LNCaP clone FGC (cell line): ENCODE measurements around the gene FOLR1.

Experiments used
- DNase-seq: peaks from one replicate; pipeline ENCODE4 v3.0.0-alpha.2; 2011; ENCODE audit warnings: low read depth
- H3K4me3 ChIP-seq: 2 replicates; pipeline ENCODE4 v1.5.1; 2011; ENCODE audit warnings: mild to moderate bottlenecking, low read depth, low read length, control low read depth
- CTCF ChIP-seq: IDR thresholded peaks from 2 replicates; pipeline ENCODE4 v1.5.1; 2012; ENCODE audit warnings: mild to moderate bottlenecking; ENCODE audit not compliant: control insufficient read depth, insufficient read depth; ENCODE audit errors: extremely low read depth

FOLR1 gene

GRCh38 chr11:72243173-72244059 lies 51.5 kb downstream of the FOLR1 start:
- DNase-seq = no peak
- no peak for TF ChIP-seq CTCF
- H3K4me3 ChIP-seq = no peak overlapping the region

- no peak for TF ChIP-seq CTCF
- H3K4me3 ChIP-seq = no peak within 1 kb of the TSS
- no peak for DNase-seq
Measured at GRCh38 chr11:72244060-72244360, 52.1 kb downstream of the FOLR1 start, which contains the start of gene PHOX2A. Gene PHOX2A, minus strand, starts transcription at chr11:72244176. Its CDS starts 172 bp downstream, at chr11:72244004.

GRCh38 chr11:72244361-72245262 lies 52.7 kb downstream of the FOLR1 start:
- TF ChIP-seq CTCF = no peak
- no peak for DNase-seq
- H3K4me3 ChIP-seq = no peak overlapping the region

- no peak overlapping the region for H3K4me3 ChIP-seq
- DNase-seq = no peak
- TF ChIP-seq CTCF = no peak
Measured at GRCh38 chr11:72245263-72245816, 53.4 kb downstream of the FOLR1 start.
